Measurements from ENCODE around the gene TAC3.
"Not testable (repeated sequence)": the region's sequence is repeated elsewhere in the genome, so short reads cannot be mapped to it uniquely, and the experiment has no call there.

Gene TAC3

GRCh38 chr12:57016348-57016747 is at the start of gene TAC3:
TSS of gene TAC3 (minus strand) at chr12:57016529. CDS start at chr12:57015797, 732 bp downstream.
- H3K4me1 ChIP-seq (ENCODE audit: control insufficient read depth, insufficient read depth, low read length) = peaks cover 7% of the 10 kb centered on the region
- no peaks in the 10 kb centered on the region for H3K9me3 ChIP-seq (ENCODE audit: control insufficient read depth, low read length)
- H3K9ac ChIP-seq (ENCODE audit: low read length) = no peak within 1 kb of the TSS
- no peak for DNase-seq (ENCODE audit: low read depth)
- H3K4me3 ChIP-seq (ENCODE audit: low read length) = no peak within 1 kb of the TSS
- H3K36me3 ChIP-seq (ENCODE audit: control insufficient read depth, insufficient read depth, low read length, severe bottlenecking) = no peaks in the 10 kb centered on the region
- H3K27me3 ChIP-seq (replicated peaks; ENCODE audit: control insufficient read depth, insufficient read depth, low read length) = peaks cover 38% of the 10 kb centered on the region

- no peak for DNase-seq (ENCODE audit: low read depth)
- H3K36me3 ChIP-seq (ENCODE audit: control insufficient read depth, insufficient read depth, low read length, severe bottlenecking) = peaks cover 13% of the 10 kb centered on the region
- H3K9me3 ChIP-seq (ENCODE audit: control insufficient read depth, low read length) = no peaks in the 10 kb centered on the region
- peak overlapping the region; percentile 67 for H3K9ac ChIP-seq (ENCODE audit: low read length)
- H3K4me3 ChIP-seq (ENCODE audit: low read length) = peak overlapping the region; percentile 59
- peaks cover 20% of the 10 kb centered on the region for H3K4me1 ChIP-seq (ENCODE audit: control insufficient read depth, insufficient read depth, low read length)
- no peaks in the 10 kb centered on the region for H3K27me3 ChIP-seq (replicated peaks; ENCODE audit: control insufficient read depth, insufficient read depth, low read length)
These were observed 47.8 kb upstream of the TAC3 start for GRCh38 chr12:57063991-57064685.

- no peak overlapping the region for H3K4me3 ChIP-seq (ENCODE audit: low read length)
- DNase-seq (ENCODE audit: low read depth) = no peak
- H3K27me3 ChIP-seq (replicated peaks; ENCODE audit: control insufficient read depth, insufficient read depth, low read length) = no peaks in the 10 kb centered on the region
- no peaks in the 10 kb centered on the region for H3K4me1 ChIP-seq (ENCODE audit: control insufficient read depth, insufficient read depth, low read length)
- peaks cover 23% of the 10 kb centered on the region for H3K36me3 ChIP-seq (ENCODE audit: control insufficient read depth, insufficient read depth, low read length, severe bottlenecking)
- H3K9ac ChIP-seq (ENCODE audit: low read length) = no peak overlapping the region
- H3K9me3 ChIP-seq (ENCODE audit: control insufficient read depth, low read length) = no peaks in the 10 kb centered on the region
These were observed 42.1 kb upstream of the TAC3 start for GRCh38 chr12:57058454-57058853.

- H3K4me1 ChIP-seq (ENCODE audit: control insufficient read depth, insufficient read depth, low read length) = no peaks in the 10 kb centered on the region
- H3K27me3 ChIP-seq (replicated peaks; ENCODE audit: control insufficient read depth, insufficient read depth, low read length) = no peaks in the 10 kb centered on the region
- no peaks in the 10 kb centered on the region for H3K9me3 ChIP-seq (ENCODE audit: control insufficient read depth, low read length)
- H3K36me3 ChIP-seq (ENCODE audit: control insufficient read depth, insufficient read depth, low read length, severe bottlenecking) = peaks cover 23% of the 10 kb centered on the region
- H3K9ac ChIP-seq (ENCODE audit: low read length) = no peak overlapping the region
- no peak overlapping the region for H3K4me3 ChIP-seq (ENCODE audit: low read length)
- DNase-seq (ENCODE audit: low read depth) = no peak
These were observed 40.9 kb upstream of the TAC3 start for GRCh38 chr12:57057067-57057751.

- Histone ChIP-seq H3K4me3 (ENCODE audit: low read length) (no peak overlapping the region), H3K9me3 (ENCODE audit: control insufficient read depth, low read length) (no peaks in the 10 kb centered on the region), H3K9ac (ENCODE audit: low read length) (no peak overlapping the region), H3K27me3 (replicated peaks; ENCODE audit: control insufficient read depth, insufficient read depth, low read length) (no peaks in the 10 kb centered on the region), H3K36me3 (ENCODE audit: control insufficient read depth, insufficient read depth, low read length, severe bottlenecking) (peaks cover 23% of the 10 kb centered on the region), H3K4me1 (ENCODE audit: control insufficient read depth, insufficient read depth, low read length) (no peaks in the 10 kb centered on the region)
- no peak for DNase-seq (ENCODE audit: low read depth)
These were observed 39.5 kb upstream of the TAC3 start for GRCh38 chr12:57055824-57056223.

GRCh38 chr12:57053901-57054300 is 37.6 kb upstream of the TAC3 start:
- not testable (repeated sequence) for H3K4me1 ChIP-seq (ENCODE audit: control insufficient read depth, insufficient read depth, low read length); H3K9ac ChIP-seq (ENCODE audit: low read length); H3K9me3 ChIP-seq (ENCODE audit: control insufficient read depth, low read length); H3K36me3 ChIP-seq (ENCODE audit: control insufficient read depth, insufficient read depth, low read length, severe bottlenecking); DNase-seq (ENCODE audit: low read depth); H3K4me3 ChIP-seq (ENCODE audit: low read length)
- H3K27me3 ChIP-seq (replicated peaks; ENCODE audit: control insufficient read depth, insufficient read depth, low read length) = peaks cover 11% of the 10 kb centered on the region

GRCh38 chr12:57053146-57053545 is 36.8 kb upstream of the TAC3 start:
- not testable (repeated sequence) for H3K9ac ChIP-seq (ENCODE audit: low read length); H3K4me3 ChIP-seq (ENCODE audit: low read length); H3K4me1 ChIP-seq (ENCODE audit: control insufficient read depth, insufficient read depth, low read length); DNase-seq (ENCODE audit: low read depth); H3K36me3 ChIP-seq (ENCODE audit: control insufficient read depth, insufficient read depth, low read length, severe bottlenecking); H3K9me3 ChIP-seq (ENCODE audit: control insufficient read depth, low read length)
- peaks cover 15% of the 10 kb centered on the region for H3K27me3 ChIP-seq (replicated peaks; ENCODE audit: control insufficient read depth, insufficient read depth, low read length)

GRCh38 chr12:57051011-57051410 is 34.7 kb upstream of the TAC3 start:
- H3K27me3 ChIP-seq (replicated peaks; ENCODE audit: control insufficient read depth, insufficient read depth, low read length) = peaks cover 35% of the 10 kb centered on the region
- no peaks in the 10 kb centered on the region for H3K4me1 ChIP-seq (ENCODE audit: control insufficient read depth, insufficient read depth, low read length)
- H3K36me3 ChIP-seq (ENCODE audit: control insufficient read depth, insufficient read depth, low read length, severe bottlenecking) = no peaks in the 10 kb centered on the region
- H3K4me3 ChIP-seq (ENCODE audit: low read length) = no peak overlapping the region
- no peak for DNase-seq (ENCODE audit: low read depth)
- no peaks in the 10 kb centered on the region for H3K9me3 ChIP-seq (ENCODE audit: control insufficient read depth, low read length)
- H3K9ac ChIP-seq (ENCODE audit: low read length) = no peak overlapping the region

- DNase-seq (ENCODE audit: low read depth) = peak; percentile 10
- Histone ChIP-seq H3K9me3 (ENCODE audit: control insufficient read depth, low read length) (no peaks in the 10 kb centered on the region), H3K4me1 (ENCODE audit: control insufficient read depth, insufficient read depth, low read length) (no peaks in the 10 kb centered on the region), H3K9ac (ENCODE audit: low read length) (no peak within 1 kb of the TSS), H3K4me3 (ENCODE audit: low read length) (no peak within 1 kb of the TSS), H3K36me3 (ENCODE audit: control insufficient read depth, insufficient read depth, low read length, severe bottlenecking) (no peaks in the 10 kb centered on the region), H3K27me3 (replicated peaks; ENCODE audit: control insufficient read depth, insufficient read depth, low read length) (peaks cover 46% of the 10 kb centered on the region)
These were observed 33.6 kb upstream of the TAC3 start, which contains the start of gene MYO1A for GRCh38 chr12:57049890-57050289. TSS of gene MYO1A (minus strand) at chr12:57050129. CDS start at chr12:57048323, 1,806 bp downstream.

GRCh38 chr12:57049119-57049446 is 32.8 kb upstream of the TAC3 start:
- H3K9ac ChIP-seq (ENCODE audit: low read length) = no peak overlapping the region
- no peaks in the 10 kb centered on the region for H3K36me3 ChIP-seq (ENCODE audit: control insufficient read depth, insufficient read depth, low read length, severe bottlenecking)
- H3K27me3 ChIP-seq (replicated peaks; ENCODE audit: control insufficient read depth, insufficient read depth, low read length) = peaks cover 50% of the 10 kb centered on the region
- no peak for DNase-seq (ENCODE audit: low read depth)
- no peaks in the 10 kb centered on the region for H3K9me3 ChIP-seq (ENCODE audit: control insufficient read depth, low read length)
- no peaks in the 10 kb centered on the region for H3K4me1 ChIP-seq (ENCODE audit: control insufficient read depth, insufficient read depth, low read length)
- H3K4me3 ChIP-seq (ENCODE audit: low read length) = no peak overlapping the region

- no peak for DNase-seq (ENCODE audit: low read depth)
- H3K4me1 ChIP-seq (ENCODE audit: control insufficient read depth, insufficient read depth, low read length) = no peaks in the 10 kb centered on the region
These were observed 32.2 kb upstream of the TAC3 start for GRCh38 chr12:57048423-57049118.

More at GRCh38 chr12:57048423-57049118, 32.2 kb upstream of the TAC3 start:
- Histone ChIP-seq H3K27me3 (replicated peaks; ENCODE audit: control insufficient read depth, insufficient read depth, low read length) (peaks cover 55% of the 10 kb centered on the region), H3K36me3 (ENCODE audit: control insufficient read depth, insufficient read depth, low read length, severe bottlenecking) (no peaks in the 10 kb centered on the region), H3K4me3 (ENCODE audit: low read length) (no peak overlapping the region), H3K9ac (ENCODE audit: low read length) (no peak overlapping the region), H3K9me3 (ENCODE audit: control insufficient read depth, low read length) (no peaks in the 10 kb centered on the region)

Measured in adipocyte (in vitro differentiated cells).